ENCODE results near the gene C1QTNF6.

C1QTNF6 gene

GRCh38 chr22:37181681-37182080 is 6.4 kb downstream of the C1QTNF6 start:
- TF ChIP-seq, protein P1, sequence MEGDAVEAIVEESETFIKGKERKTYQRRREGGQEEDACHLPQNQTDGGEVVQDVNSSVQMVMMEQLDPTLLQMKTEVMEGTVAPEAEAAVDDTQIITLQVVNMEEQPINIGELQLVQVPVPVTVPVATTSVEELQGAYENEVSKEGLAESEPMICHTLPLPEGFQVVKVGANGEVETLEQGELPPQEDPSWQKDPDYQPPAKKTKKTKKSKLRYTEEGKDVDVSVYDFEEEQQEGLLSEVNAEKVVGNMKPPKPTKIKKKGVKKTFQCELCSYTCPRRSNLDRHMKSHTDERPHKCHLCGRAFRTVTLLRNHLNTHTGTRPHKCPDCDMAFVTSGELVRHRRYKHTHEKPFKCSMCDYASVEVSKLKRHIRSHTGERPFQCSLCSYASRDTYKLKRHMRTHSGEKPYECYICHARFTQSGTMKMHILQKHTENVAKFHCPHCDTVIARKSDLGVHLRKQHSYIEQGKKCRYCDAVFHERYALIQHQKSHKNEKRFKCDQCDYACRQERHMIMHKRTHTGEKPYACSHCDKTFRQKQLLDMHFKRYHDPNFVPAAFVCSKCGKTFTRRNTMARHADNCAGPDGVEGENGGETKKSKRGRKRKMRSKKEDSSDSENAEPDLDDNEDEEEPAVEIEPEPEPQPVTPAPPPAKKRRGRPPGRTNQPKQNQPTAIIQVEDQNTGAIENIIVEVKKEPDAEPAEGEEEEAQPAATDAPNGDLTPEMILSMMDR (conservative IDR thresholded peaks at IDR 0.05; ENCODE audit: low read depth, low read length): no peak
- no peak overlapping the region for H3K4me3 ChIP-seq (ENCODE audit: low read length)
- no peak for DNase-seq (ENCODE audit: low read depth)

GRCh38 chr22:37180531-37181231 is 7.4 kb downstream of the C1QTNF6 start:
- no peak for DNase-seq (ENCODE audit: low read depth)
- H3K4me3 ChIP-seq (ENCODE audit: low read length): no peak overlapping the region
- TF ChIP-seq, protein P1 (conservative IDR thresholded peaks at IDR 0.05; ENCODE audit: low read depth, low read length): no peak

DNA sequence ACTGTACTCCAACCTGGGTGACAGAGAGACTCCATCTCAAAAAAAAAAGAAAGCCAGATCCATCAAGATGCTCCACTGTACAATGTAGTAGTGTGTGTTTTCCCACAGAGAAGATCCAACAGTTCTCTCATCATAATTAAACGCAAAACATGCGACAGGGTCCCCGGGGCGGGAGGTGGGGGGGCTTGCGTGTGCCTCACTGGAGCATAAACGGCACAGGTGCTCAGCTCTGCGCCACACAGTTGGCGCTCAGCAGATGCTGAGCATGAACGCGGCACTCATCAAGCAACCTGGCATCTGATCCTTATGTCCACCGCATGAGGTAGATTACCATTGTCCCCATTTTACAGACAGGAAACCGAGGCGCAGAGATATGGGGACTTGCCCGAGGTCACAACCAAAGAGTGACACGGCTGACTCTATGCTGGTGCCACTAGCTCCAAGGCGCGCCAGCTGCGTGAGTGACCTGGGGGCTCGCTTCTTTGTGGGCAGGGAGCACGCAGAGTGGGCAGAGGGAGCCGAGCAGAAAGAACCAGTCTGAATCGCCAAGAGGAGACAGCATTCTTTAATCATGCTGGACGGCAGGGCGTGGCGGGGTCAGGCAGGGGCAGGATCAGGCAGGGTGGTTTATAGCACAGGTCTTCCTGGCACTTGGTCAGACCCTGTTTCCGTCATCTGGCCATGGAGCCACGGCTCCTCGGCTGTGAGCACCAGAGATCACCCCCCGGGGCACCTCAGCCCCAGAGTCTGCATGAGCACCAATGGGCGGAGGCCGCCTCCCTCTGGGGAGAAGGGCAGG is 8.2 kb downstream of the C1QTNF6 start:
- no peak for DNase-seq (ENCODE audit: low read depth)
- no peak overlapping the region for H3K4me3 ChIP-seq (ENCODE audit: low read length)
- TF ChIP-seq, protein P1 (conservative IDR thresholded peaks at IDR 0.05; ENCODE audit: low read depth, low read length): no peak

DNA sequence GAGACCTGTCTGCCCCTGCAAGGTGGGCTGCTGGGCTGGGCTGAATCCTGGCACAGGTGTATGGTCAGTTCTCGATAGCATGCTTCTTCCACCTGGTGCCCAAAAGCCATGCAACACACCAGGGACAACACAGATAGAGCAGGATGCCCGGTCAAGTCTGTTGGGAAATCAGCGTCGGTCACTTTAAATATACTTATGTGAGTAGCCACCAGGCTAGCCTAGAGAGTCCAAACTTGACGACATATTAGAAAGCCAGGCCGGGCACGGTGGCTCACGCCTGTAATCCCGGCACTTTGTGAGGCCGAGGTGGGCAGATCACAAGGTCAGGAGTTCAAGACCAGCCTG is 8.9 kb downstream of the C1QTNF6 start:
- no peak for DNase-seq (ENCODE audit: low read depth)
- H3K4me3 ChIP-seq (ENCODE audit: low read length): no peak overlapping the region
- TF ChIP-seq, protein P1 (conservative IDR thresholded peaks at IDR 0.05; ENCODE audit: low read depth, low read length): no peak

DNA sequence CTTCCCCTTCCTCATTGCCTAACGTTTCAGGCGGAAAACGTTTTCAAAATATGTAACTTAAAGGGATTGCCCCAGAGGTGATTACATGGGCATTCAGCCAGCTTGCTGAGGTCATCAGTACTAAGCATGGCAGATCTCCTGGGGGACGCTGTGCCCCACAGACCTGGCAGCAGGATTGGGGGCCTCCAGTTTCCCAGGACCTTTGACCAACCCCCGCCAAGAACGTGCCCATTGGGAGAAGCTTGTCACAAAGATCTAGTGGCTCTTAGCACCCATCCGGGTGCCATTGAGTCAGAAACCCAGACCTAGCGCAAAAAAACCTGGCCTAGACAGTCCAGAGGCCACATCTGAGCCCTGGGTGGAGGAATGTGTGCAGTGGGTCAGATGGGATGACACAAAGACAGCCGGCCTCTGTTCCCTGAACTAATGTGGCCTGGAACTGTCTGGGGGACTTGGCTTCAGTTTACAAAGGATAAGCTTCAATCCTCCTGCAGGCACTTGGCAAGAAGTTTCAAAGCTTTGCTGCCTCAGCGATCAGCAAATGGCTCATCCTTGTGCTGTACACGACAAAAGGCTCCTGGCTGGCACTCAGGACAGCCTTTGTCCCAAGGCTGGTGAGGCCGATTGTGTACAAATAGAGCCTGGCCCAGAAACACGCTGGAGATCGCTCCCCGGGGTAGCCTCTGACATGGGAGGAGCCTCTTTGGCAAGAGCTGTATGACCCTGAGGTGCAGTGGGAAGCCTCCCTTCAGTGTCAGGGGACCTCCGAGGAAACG is 9.5 kb downstream of the C1QTNF6 start:
- no peak overlapping the region for H3K4me3 ChIP-seq (ENCODE audit: low read length)
- TF ChIP-seq, protein P1 (conservative IDR thresholded peaks at IDR 0.05; ENCODE audit: low read depth, low read length): no peak
- DNase-seq (ENCODE audit: low read depth): peak; percentile 87

- no peak for DNase-seq (ENCODE audit: low read depth)
- TF ChIP-seq, protein P1 (conservative IDR thresholded peaks at IDR 0.05; ENCODE audit: low read depth, low read length): no peak
- no peak overlapping the region for H3K4me3 ChIP-seq (ENCODE audit: low read length)
Measured at GRCh38 chr22:37177755-37178154, 10.3 kb downstream of the C1QTNF6 start.

Measured in retinal pigment epithelial cell (primary cell).